Measurements from ENCODE around the gene CDH23.

- TF ChIP-seq CTCF (IDR thresholded peaks at IDR 0.05) = no peak
- TF ChIP-seq POLR2A (IDR thresholded peaks at IDR 0.05) = no peak
Observed at GRCh38 chr10:71780156-71780555, 383.4 kb downstream of the CDH23 start.

Measured in adrenal gland (tissue), 5 donors.